Coronary artery (tissue), 2 donors: ENCODE data around the gene SNX25.

Experiments
- DNase-seq: peaks from one replicate; pipeline ENCODE4 v3.0.0-alpha.2; 2017; ENCODE audit warnings: low spot score
- H3K27ac ChIP-seq, 2 donors: fragments of 200-600 bp; sonication (generic); one replicate each; pipeline ENCODE4 v1.5.1; 2016 to 2019
- H3K4me3 ChIP-seq: fragments of 200-600 bp; sonication (generic); 2 replicates; pipeline ENCODE4 v1.5.1; 2016; ENCODE audit warnings: mild to moderate bottlenecking, moderate library complexity
- CTCF ChIP-seq: fragments of 200-600 bp; sonication (generic); IDR thresholded peaks from one replicate; pipeline ENCODE4 v1.5.1; 2019; ENCODE audit warnings: antibody characterized with exemption

Gene SNX25

GRCh38 chr4:185222598-185222997 is 13.2 kb downstream of the SNX25 start:
- DNase-seq = no peak
- no peak for TF ChIP-seq CTCF

GRCh38 chr4:185224597-185224996 is 15.2 kb downstream of the SNX25 start:
- H3K4me3 ChIP-seq = no peak overlapping the region
- no peak for TF ChIP-seq CTCF
- no peak overlapping the region for H3K27ac ChIP-seq
- DNase-seq = no peak

More at GRCh38 chr4:185222598-185222997, 13.2 kb downstream of the SNX25 start:
- Histone ChIP-seq H3K4me3 (no peak overlapping the region), H3K27ac (no peak overlapping the region)

GRCh38 chr4:185225940-185226339 is 16.5 kb downstream of the SNX25 start:
- no peak for TF ChIP-seq CTCF
- H3K27ac ChIP-seq = no peak overlapping the region
- H3K4me3 ChIP-seq = no peak overlapping the region
- DNase-seq = no peak

GRCh38 chr4:185227131-185227551 is 17.7 kb downstream of the SNX25 start:
- H3K4me3 ChIP-seq = no peak overlapping the region
- DNase-seq = no peak

GRCh38 chr4:185227713-185228278 is 18.4 kb downstream of the SNX25 start:
- no peak for DNase-seq
- H3K4me3 ChIP-seq = no peak overlapping the region
- no peak overlapping the region for H3K27ac ChIP-seq
- no peak for TF ChIP-seq CTCF

More at GRCh38 chr4:185227131-185227551, 17.7 kb downstream of the SNX25 start:
- TF ChIP-seq CTCF = no peak
- no peak overlapping the region for H3K27ac ChIP-seq

- TF ChIP-seq CTCF = no peak
- no peak overlapping the region for H3K4me3 ChIP-seq
- no peak for DNase-seq
- no peak overlapping the region for H3K27ac ChIP-seq
Measured at GRCh38 chr4:185229021-185229818, 19.8 kb downstream of the SNX25 start.

- Histone ChIP-seq H3K4me3 (no peak overlapping the region), H3K27ac (no peak overlapping the region)
- no peak for DNase-seq
- TF ChIP-seq CTCF = no peak
Measured at GRCh38 chr4:185232370-185232769, 23.0 kb downstream of the SNX25 start.
